HUDEP-2 (cell line): ENCODE results near the gene SLC7A5.
"Not testable (repeated sequence)": the region's sequence is repeated elsewhere in the genome, so short reads cannot be mapped to it uniquely, and the experiment has no call there.

Experiments used
- DNase-seq, 76 experiments: peaks; one replicate each; lab custom pipeline; 2025; ENCODE audit not compliant: unreplicated experiment in 76 of 76; lab: John Stamatoyannopoulos, UW

SLC7A5 gene

DNA sequence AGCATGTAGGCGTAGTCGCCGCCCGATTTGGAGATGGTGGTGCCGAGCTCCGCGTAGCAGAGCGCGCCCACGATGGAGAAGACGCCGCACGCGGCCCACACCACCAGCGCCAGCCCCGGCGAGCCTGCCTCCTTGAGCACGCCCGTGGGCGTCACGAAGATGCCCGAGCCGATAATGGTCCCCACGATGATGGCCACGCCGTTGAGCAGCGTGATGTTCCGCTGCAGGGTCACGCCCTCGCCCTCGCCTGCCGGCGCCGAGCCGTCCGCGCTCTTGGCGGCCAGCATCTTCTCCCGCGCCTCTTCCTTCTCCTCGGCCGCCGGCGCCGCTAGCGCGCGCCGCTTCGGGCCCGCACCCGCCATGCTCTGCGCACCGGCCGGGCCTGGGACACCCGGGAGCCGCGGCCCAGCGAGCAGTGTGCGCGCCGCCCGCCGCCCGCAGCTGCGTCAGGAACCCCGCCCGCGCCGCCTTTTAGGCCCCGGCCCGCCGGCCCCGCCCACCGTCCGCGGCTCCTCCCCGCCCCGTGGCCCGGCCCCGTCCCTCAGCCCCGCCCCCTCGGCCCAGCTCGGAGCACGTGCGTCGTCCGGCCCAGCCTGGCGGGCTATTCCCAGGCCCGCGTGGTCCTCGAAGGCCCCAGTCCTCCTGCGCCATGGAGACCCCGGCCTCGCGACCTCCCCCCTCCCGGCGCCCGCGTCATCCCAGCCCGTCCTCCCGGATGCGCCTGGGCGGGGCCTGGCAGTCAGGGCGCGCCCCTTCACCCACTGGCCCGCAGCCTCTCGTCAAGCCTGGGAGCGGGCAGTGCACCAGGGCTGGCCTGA is at the start of gene SLC7A5:
TSS of gene SLC7A5 (minus strand) at position 447 of the 818 bp plus-strand sequence. CDS start at position 362, 85 bp downstream.
- DNase-seq, result peak in 72 of 76 experiments; percentile 16 to 89 (median 75)

DNA sequence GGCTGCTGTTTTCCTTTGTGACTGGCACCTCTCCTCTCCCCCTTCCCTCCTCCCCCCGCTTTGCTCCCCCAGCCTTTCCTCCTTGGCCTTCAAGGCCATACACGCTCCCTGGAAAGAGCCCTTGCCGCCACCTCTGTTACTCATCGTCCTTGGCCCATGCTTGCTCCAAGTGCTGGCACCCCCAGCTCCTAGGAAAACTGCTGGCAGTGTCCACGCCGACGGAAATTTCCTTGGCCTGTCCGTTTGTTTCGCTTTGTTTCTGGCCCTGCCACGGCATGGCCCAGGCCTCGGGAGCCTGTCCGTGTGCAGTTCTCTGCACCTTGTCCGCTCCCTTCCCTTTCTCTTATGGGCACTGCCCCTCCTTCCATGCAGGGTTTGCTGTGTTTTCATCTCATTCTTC is 49.0 kb upstream of the SLC7A5 start:
- no peak for DNase-seq

DNA sequence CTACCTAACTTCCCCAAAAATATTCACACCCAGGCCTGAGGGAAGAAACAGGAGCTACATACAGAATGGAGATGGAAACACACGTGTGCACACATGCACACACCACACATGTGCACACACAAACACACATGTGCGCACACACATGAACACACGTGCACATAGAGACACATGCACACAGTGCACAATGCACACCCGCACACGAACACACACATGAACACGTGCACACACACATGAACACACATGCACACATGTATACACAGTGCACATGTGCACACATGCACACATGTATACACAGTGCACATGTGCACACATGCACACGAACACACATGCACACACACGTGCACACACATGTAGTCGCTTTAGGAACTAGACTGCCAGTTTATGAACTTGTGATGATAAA is 48.2 kb upstream of the SLC7A5 start:
- no peak for DNase-seq

DNA sequence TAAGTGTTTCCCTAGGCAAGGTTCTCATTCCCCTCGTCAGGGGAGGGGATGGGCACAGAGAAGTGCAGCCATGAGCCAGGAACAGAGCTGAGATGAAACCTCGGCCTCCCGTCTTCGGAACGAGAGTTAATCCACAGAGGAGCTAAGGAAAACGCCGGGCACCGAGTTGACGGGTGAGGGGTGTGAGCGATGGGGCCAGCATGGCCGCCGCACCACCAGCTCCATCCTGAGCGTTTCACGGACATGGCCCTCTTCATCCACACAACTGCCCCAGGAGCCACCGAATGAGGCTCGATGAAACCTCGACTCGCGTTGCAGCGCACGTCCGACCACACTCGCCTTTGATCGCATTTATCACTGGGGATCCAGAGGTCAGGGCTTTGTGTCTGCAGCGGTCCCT is 45.5 kb upstream of the SLC7A5 start:
- no peak for DNase-seq

DNA sequence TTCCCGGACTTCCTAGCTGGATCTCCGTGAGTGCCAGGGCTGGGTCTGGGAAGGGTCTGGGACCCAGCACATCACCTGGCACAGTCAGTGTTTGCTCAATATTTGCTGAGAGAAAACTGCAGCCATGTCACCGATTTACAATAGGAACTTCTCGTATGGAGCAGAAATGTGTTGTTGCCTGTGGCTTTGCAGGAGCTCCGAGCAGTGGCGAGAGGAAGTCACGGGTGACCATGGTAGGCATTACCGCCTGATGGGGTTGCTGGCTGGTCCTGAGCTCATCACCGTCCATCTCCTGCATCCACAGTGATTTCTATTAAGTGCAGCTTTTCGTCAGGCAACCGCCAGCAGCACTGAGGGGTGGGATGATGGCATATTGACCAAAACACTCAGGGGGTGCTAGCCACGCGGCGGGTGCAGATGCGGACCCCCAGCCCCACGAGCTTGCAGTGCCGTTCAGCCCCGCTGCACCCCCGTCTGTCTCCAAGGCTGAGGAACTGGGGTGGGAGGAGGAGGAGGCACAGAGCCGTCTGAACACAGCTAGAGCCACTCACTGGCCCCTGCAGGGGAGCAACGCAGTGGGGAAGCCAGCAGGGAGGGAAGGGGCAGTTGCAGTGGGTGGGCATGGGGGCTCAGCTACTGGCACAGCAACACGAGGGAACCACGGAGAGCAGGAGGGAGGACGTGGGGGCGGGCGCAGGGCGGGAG is 44.9 kb upstream of the SLC7A5 start:
- DNase-seq, result not testable (repeated sequence)

DNA sequence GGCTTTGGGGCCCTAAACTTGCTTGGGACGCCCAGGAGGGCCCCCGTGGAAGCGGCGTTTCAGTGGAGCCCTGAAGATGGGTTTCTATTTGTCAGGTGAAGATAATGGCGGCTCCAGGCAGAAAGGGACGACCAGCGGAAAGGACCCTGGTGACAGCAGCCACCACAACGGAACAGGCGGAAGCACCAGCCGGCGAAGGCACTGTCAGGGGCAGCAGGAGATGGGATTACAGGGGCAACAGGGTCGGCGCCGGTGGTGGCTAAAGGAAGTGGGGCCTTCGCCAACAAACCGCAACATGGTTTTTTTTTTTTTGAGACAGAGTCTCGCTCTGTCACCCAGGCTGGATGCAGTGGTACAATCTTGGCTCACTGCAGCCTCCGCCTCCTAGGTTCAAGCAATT is 43.4 kb upstream of the SLC7A5 start:
- not testable (repeated sequence) for DNase-seq

DNA sequence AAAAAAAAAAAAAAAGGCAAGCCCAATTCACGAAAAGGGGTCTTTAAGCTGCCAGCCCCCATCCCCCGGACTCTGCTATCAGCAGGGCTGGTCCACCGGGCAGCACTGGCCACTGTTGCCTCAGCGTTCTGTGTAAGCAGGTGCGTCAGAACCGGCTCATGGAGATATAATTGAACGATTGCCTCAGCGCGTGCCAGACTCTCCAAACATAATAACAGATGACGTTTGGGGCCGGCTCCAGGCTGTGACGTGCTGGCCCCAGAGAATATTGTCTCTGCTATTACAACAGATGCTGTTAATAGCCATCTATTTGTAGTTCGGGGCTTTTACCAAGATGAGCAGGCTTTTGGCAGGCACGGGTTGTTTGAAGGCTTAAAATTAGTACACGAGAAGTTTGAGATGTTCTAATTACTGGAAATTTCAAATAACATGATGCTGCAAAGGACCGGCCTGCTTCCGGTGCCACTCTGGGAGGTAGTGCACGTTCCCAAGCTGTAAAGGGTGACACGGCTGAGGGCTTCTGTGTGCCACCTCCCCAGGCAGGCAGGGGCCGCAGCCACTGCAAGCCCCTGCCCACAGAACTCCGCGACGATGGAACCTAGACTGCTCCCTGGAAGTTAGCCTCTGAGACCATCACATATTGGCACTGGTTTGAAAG is 41.9 kb upstream of the SLC7A5 start:
- DNase-seq, result not testable (repeated sequence)

DNA sequence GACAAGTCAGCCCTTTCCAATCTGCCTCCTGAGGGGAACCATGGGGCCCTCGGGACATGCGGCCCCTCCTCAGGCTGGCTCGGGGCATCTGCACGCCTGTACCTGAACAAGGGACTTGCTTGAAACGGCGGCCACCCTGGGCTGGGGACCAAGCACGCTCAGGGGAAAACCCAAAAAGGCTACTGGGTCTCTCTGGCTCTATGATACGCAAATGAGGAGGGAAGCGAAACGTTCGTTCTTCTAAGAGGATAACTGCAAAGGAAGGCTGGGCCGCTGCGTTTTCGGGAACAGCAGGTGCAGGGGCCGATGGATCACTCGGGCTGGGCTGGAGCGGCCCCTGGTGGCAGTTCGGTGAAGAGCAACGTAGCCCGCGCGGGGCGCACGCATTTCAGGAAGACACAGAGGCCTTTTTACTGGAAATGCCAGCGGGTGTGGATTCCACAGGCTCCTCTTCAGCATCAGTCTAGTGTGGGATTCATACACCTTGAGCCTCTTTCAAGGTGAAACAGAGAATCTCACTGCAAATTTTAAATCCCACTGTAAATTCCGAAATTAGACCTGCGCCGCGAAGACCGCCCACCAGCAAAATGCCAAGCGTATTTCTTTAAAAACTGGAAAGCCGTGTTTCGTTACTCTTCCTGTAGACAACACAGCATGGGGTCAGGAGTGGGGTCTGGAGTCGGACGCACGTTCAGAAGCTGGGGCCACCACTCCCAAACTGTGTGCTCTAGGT is 40.1 kb upstream of the SLC7A5 start:
- DNase-seq, result peak in 65 of 76 experiments; percentile 4 to 82 (median 46)

DNA sequence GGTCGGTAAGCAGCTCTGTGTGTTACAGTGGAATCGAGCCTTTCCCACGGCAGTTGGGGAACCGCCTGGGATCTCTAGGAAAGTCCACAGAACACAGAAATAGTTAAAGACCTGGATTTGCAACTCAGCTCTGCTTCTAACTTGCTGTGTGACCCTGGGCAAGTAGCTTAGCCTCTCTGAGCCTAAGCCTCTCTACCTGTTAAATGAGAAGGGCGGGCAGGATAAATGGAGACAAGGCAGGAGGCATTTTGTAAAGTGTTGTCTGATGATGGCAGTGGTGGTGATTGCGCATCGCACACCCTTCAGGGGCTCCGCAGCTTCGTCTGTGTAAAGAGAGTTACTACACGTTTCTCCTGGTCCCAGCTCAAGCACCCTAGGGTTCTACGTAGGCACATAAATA is 38.8 kb upstream of the SLC7A5 start:
- not testable (repeated sequence) for DNase-seq

DNA sequence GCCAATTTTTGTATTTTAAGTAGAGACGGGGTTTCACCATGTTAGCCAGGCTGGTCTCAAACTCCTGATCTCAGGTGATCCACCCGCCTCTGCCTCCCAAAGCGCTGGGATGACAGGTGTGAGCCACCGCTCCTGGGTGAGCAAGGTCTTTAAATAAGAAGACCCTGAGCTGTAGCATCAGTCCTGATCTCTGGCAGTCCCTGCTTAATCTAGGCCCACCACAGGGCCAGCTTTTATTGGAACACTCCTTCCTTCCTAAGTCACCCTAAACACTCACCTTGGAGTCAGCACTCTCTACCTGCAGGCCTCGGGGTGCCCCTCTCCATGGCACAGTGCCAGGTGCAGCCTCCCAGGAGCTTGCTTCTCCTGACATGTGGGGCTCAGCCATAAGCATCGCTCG is 36.2 kb upstream of the SLC7A5 start:
- DNase-seq, result not testable (repeated sequence)

DNA sequence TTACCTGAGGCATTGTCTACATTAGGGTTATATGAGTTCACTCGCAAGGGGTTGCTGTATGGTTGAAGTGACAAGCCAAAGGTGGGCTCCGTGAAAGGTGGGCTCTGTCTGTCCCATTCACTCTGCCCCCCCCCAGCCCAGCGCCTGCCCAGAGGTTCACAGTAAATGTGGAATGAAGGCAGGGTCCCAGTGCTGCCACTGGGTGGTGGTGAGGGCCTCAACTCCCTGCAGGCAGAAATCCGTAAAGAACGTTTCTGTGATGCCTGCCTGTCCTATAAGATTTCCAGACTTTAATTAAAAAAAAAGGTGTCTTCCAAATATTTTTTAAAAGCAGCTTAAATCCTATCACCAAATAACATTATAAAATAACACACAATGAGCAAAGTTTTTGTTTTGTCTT is 35.7 kb upstream of the SLC7A5 start:
- not testable (repeated sequence) for DNase-seq

DNA sequence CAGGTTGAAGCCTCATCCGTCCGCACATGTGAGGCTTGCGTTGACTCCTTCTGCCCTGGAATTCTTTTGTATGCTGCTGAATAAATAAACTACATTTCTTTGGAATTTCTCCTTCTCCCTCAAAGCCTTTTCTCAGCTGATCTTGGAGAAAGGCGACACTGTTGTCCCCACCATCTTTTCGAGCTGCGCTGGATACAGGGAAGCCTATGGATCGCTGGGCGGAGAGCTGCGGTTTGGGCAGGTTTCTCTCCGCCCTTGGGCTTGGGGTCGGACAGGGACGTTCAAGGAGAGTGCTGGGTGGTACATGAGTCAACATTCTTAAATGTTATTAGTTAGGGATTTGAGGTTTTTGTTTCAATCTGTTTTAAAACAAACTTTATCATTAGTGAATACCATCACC is 31.2 kb upstream of the SLC7A5 start:
- DNase-seq, result not testable (repeated sequence)

DNA sequence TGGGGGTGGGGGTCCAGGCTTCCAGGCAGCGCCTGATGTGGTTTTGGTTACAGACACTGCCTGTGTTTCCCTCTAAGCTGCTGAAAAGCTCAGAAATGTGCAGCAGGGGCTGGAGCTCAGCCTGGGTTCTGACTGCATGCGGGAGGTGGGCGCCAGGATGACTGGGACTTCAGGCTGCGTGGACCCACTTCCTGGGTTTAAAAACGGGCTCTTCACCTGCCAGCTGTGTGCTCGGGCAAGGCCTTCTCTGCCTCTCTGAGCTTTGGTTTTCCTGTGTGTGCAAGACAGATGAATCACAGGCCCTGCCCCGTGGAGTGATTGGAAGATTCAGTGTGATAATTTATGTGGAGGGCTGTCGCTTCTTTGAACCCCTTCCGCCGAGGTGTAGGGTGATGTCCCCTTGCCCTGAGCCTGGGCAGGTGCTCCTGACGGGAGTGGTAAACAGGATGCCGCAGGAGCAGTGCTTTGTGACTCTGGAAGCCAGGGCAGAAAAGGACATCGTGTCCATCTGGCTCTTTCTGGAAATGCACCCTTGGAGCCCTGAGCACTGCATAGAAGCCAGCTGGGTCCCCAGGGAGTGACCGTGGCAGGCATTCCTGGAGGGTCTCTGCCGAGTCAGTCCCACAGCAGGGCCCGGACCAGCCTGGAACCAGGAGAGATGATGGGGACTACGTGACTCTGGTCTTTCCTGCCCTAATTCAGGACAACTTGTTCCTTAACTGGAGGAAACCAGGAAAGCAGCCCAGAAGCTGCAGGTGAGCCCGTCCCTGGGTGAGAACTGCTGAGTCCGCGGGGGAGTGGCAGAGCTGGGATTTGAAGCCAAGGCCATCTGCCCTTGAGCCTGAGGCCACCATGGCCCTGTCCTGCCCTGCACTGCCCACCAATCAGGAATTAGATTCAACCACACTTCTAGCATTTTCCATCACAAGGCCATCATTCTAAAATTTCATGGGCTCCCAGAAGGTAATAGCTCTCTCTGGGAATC is 28.5 kb upstream of the SLC7A5 start:
- no peak for DNase-seq

DNA sequence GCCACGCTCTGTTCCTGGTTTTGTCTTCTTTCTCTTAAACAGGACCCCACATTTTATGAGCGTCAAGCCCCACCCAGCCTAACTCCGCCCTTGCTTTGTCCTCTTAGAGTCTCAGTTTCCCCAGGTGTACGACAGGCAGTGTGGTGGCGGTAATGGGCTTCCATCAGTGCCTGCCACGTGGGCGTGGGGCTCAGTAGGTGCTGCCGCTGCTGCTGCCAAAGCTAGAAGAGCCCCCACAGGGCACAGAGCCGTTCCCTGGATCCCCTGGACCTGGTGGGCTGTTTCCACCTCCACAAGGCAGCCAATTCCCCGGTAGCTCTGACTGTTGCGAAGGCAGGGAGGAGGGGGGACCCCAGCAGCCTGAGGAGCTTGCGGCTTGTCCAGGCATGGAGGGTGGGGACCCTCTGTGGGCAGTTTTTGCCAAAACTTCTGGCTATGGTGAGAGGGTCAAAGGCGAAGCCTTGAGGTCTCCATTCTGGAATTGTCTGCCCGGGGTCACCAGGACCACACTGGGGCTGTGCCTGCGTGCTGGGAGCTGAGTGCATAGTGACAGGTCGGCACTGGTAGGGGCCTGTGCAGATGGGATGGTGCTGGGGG is 27.7 kb upstream of the SLC7A5 start:
- not testable (repeated sequence) for DNase-seq

DNA sequence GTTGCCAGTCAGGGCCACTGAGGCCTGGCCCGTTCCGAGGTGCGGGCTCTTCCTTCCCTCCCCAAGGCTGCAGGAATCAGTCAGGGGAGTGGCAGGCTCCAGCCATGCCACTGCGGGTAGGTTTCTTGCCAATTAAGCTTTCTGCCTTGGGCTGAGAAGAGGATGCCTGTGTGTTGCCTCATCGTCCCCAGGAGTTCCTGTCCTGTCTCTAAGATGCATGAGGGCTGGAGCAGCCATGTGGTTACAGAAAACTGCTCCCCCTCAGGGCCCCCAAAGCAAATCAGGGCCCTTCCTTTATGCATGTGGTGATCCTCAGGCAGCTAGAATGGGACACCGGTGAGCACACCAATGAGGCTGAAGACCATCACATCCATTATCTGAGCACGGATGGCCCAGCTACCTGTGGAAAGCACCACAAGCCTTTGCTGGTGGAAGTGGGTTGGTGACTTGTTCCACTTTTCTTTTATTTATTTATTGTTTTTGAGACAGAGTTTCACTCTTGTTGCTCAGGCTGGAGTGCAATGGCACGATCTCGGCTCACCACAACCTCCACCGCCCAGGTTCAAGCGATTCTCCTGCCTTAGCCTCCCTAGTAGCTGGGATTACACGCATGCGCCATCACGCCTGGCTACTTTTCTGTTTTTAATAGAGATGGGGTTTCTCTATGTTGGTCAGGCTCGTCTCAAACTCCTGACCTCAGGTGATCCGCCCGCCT is 27.0 kb upstream of the SLC7A5 start:
- DNase-seq, result not testable (repeated sequence)

DNA sequence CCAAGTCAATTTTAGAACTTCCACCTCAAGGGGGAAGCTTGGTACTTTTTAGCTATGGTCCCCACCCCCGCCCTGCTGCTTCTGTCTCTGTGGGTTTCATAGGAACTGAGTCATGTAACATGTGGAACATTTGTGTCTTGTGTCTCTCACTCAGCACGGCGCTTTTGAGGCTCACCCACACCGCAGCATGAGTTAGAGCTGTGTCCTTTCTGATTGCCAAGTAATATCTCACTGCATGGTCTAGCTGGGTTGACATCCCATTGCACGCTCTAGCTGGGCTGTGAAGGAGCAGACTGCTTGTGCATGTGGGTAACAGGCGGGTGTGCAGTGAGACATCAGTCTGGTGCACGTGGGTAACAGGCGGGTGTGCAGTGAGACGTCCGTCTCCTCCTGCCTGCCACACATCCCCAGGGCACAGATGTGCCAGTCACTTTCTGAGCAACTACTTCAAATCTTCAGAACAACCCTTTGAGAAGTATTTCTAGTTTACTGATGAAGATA is 26.4 kb upstream of the SLC7A5 start:
- DNase-seq, result no peak

DNA sequence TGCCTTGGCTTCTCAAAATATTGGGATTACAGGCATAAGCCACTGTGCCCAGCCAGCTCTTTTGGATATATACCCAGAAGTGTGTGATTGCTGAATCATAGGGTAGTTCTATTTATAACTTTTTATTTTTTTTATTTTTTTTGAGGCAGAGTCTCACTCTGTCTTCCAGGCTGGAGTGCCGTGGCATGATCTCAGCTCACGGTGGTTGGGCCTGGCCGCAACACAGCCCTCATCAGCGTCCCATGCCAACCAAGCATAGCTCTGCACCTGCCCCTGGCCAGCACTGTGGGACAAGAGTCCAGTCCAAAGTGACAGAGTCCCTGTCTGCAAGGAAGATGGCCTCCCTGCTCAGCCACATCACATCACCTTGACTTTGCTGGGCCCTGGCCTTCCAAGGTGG is 24.7 kb upstream of the SLC7A5 start:
- DNase-seq, result not testable (repeated sequence)

DNA sequence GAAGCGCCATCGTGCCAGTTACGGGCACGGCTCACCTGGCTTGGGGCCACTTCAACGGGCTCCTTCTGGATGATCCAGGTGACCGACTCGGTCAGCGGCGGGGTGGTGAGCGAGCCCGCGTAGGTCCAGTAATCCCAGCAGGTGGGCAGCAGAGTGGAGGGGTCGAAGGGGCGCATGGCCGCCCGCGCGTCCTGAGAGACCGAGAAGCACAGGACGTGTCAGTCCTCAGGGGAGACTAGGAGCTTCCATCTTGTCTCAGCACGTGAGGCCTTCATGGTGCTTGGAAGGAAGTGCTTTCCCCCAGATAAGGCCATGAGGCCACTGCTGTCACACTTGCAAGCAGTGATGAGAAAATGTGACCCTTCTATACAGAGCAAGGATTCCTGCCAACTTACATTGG is 22.5 kb upstream of the SLC7A5 start:
- DNase-seq, result no peak
